Fibroblast of villous mesenchyme (primary cell): ENCODE measurements around the gene STEAP3. TPM values are rescaled to one million over a fixed set of nuclear protein-coding genes. Genes with fewer than 3 reads are reported as not detected.

ENCODE experiments used
- DNase-seq: peaks from one replicate; pipeline ENCODE4 v3.0.0-alpha.2; 2010; ENCODE audit warnings: low read depth
- H3K4me3 ChIP-seq: 2 replicates; pipeline ENCODE4 v1.5.1; 2011; ENCODE audit warnings: low read depth, mild to moderate bottlenecking, low read length
- CTCF ChIP-seq: IDR thresholded peaks from 2 replicates; pipeline ENCODE4 v1.5.1; 2012; ENCODE audit warnings: low read depth, mild to moderate bottlenecking, low read length; ENCODE audit not compliant: insufficient read depth
- total RNA-seq: library from RNA; depleted of rRNA; stranded (reverse); fragments of >200 nt; gene quantifications from 2 replicates; pipeline ENCODE4 v1.2.3, GENCODE V29; 2012

The STEAP3 gene
- total RNA-seq, 1 donor = 17.7 TPM

GRCh38 chr2:119291588-119292167 is 68.0 kb downstream of the STEAP3 start:
- no peak overlapping the region for H3K4me3 ChIP-seq
- TF ChIP-seq CTCF = no peak
- no peak for DNase-seq

- peak; percentile 20 for TF ChIP-seq CTCF
- DNase-seq = peak; percentile 17
- no peak overlapping the region for H3K4me3 ChIP-seq
Measured at GRCh38 chr2:119292226-119292625, 68.6 kb downstream of the STEAP3 start.

- DNase-seq = no peak
- no peak overlapping the region for H3K4me3 ChIP-seq
- no peak for TF ChIP-seq CTCF
Measured at GRCh38 chr2:119293254-119293653, 69.6 kb downstream of the STEAP3 start.

- H3K4me3 ChIP-seq = no peak overlapping the region
- DNase-seq = no peak
- no peak for TF ChIP-seq CTCF
Measured at GRCh38 chr2:119293900-119294299, 70.3 kb downstream of the STEAP3 start.

GRCh38 chr2:119294671-119295070 is 71.0 kb downstream of the STEAP3 start:
- TF ChIP-seq CTCF = no peak
- no peak for DNase-seq
- H3K4me3 ChIP-seq = no peak overlapping the region

- no peak for DNase-seq
- no peak for TF ChIP-seq CTCF
- H3K4me3 ChIP-seq = no peak overlapping the region
Measured at GRCh38 chr2:119295688-119296375, 72.2 kb downstream of the STEAP3 start.
